Liver (tissue), 3 donors: ENCODE results near the gene SLC9A1.

ENCODE experiments used
- ATF3 ChIP-seq: IDR thresholded peaks from 2 replicates; pipeline ENCODE4 v1.6.1; 2016; ENCODE audit warnings: antibody characterized with exemption
- CTCF ChIP-seq: fragments of 150-350 bp; IDR thresholded peaks from 2 replicates; pipeline ENCODE4 v1.5.1; 2017; ENCODE audit warnings: improper control_type of control experiment, low read depth, low read length; ENCODE audit not compliant: missing input control
- FOXA1 ChIP-seq: IDR thresholded peaks from 2 replicates; pipeline ENCODE4 v1.6.1; 2016; ENCODE audit warnings: antibody characterized with exemption
- GABPA ChIP-seq, 2 donors: IDR thresholded peaks in 1 of 2; conservative IDR thresholded peaks in 1 of 2; 2 replicates each; pipeline ENCODE4 v1.6.1; 2016; ENCODE audit warnings: antibody characterized with exemption in 2 of 2, mild to moderate bottlenecking in 1 of 2, moderate library complexity in 1 of 2
- JUND ChIP-seq, 2 donors: IDR thresholded peaks; 2 replicates each; pipeline ENCODE4 v1.6.1; 2016; ENCODE audit warnings: antibody characterized with exemption in 2 of 2
- RAD21 ChIP-seq, 2 donors: IDR thresholded peaks; 2 replicates each; pipeline ENCODE4 v1.6.1; 2016; ENCODE audit warnings: antibody characterized with exemption in 2 of 2, mild to moderate bottlenecking in 2 of 2
- REST ChIP-seq: IDR thresholded peaks from 2 replicates; pipeline ENCODE4 v1.6.1; 2016; ENCODE audit warnings: antibody characterized with exemption, mild to moderate bottlenecking
- RXRA ChIP-seq, 2 donors: IDR thresholded peaks; 2 replicates each; pipeline ENCODE4 v1.6.1; 2017 to 2018; ENCODE audit warnings: antibody characterized with exemption in 2 of 2, mild to moderate bottlenecking in 1 of 2
- SP1 ChIP-seq: IDR thresholded peaks from 2 replicates; pipeline ENCODE4 v1.6.1; 2018; ENCODE audit warnings: antibody characterized with exemption, mild to moderate bottlenecking
- TAF1 ChIP-seq: conservative IDR thresholded peaks from 2 replicates; pipeline ENCODE4 v1.6.1; 2016; ENCODE audit warnings: antibody characterized with exemption, mild to moderate bottlenecking
- YY1 ChIP-seq: IDR thresholded peaks from 2 replicates; pipeline ENCODE4 v1.6.1; 2016; ENCODE audit warnings: antibody characterized with exemption, mild to moderate bottlenecking
- ZBTB33 ChIP-seq: IDR thresholded peaks from 2 replicates; pipeline ENCODE4 v1.6.1; 2016; ENCODE audit warnings: antibody characterized with exemption
- donor health status: healthy.
- donor health status: healthy.

GRCh38 chr1:27126391-27126790, 28.5 kb downstream of the SLC9A1 start:
- TF ChIP-seq CTCF: no peak
- no peak for TF ChIP-seq GABPA (IDR thresholded peaks at IDR 0.05 in 1 of 2, conservative IDR thresholded peaks at IDR 0.05 in 1 of 2)
- no peak for TF ChIP-seq RAD21 (IDR thresholded peaks at IDR 0.05)
- TF ChIP-seq SP1: no peak
- no peak for TF ChIP-seq RXRA (IDR thresholded peaks at IDR 0.05)
- no peak for TF ChIP-seq REST
- no peak for TF ChIP-seq JUND (IDR thresholded peaks at IDR 0.05)
- no peak for TF ChIP-seq FOXA1
- TF ChIP-seq TAF1: no peak
- TF ChIP-seq YY1: no peak
- no peak for TF ChIP-seq ATF3
- no peak for TF ChIP-seq ZBTB33
